Retinal pigment epithelial cell (primary cell): ENCODE data around the gene LTO1.

ENCODE experiments used
- DNase-seq: peaks from one replicate; pipeline ENCODE4 v3.0.0-alpha.2; 2010; ENCODE audit warnings: low read depth
- H3K4me3 ChIP-seq: 2 replicates; pipeline ENCODE4 v1.5.1; 2011; ENCODE audit warnings: mild to moderate bottlenecking, low read length, control low read depth, moderate library complexity
- CTCF ChIP-seq: conservative IDR thresholded peaks from 2 replicates; pipeline ENCODE4 v1.5.1; 2011; ENCODE audit warnings: low read depth, low read length, control low read depth, inconsistent platforms

LTO1 gene

GRCh38 chr11:69635195-69635594 lies 40.0 kb downstream of the LTO1 start:
- no peak for TF ChIP-seq CTCF
- no peak overlapping the region for H3K4me3 ChIP-seq
- DNase-seq, result no peak

GRCh38 chr11:69634590-69634989 lies 40.6 kb downstream of the LTO1 start:
- no peak for DNase-seq
- no peak overlapping the region for H3K4me3 ChIP-seq
- TF ChIP-seq CTCF, result no peak

- no peak for TF ChIP-seq CTCF
- H3K4me3 ChIP-seq, result no peak overlapping the region
- no peak for DNase-seq
These were observed 41.1 kb downstream of the LTO1 start for GRCh38 chr11:69634069-69634468.

- TF ChIP-seq CTCF, result no peak
- DNase-seq, result no peak
- H3K4me3 ChIP-seq, result no peak overlapping the region
These were observed 42.3 kb downstream of the LTO1 start for GRCh38 chr11:69632900-69633299.

GRCh38 chr11:69630424-69630823 lies 44.7 kb downstream of the LTO1 start:
- no peak overlapping the region for H3K4me3 ChIP-seq
- TF ChIP-seq CTCF, result no peak
- no peak for DNase-seq

- H3K4me3 ChIP-seq, result no peak overlapping the region
- DNase-seq, result no peak
- no peak for TF ChIP-seq CTCF
These were observed 45.1 kb downstream of the LTO1 start for GRCh38 chr11:69630017-69630416.

- no peak for DNase-seq
- no peak for TF ChIP-seq CTCF
- H3K4me3 ChIP-seq, result no peak overlapping the region
These were observed 47.6 kb downstream of the LTO1 start for GRCh38 chr11:69627551-69627950.
